Vagina (tissue), 2 donors: ENCODE results near the gene SRGAP2B. TPM values are rescaled to one million over a fixed set of nuclear protein-coding genes. Genes with fewer than 3 reads are reported as not detected.
"Not testable (repeated sequence)": the region's sequence is repeated elsewhere in the genome, so short reads cannot be mapped to it uniquely, and the experiment has no call there.

Experiments used
- DNase-seq, 2 donors: peaks; one replicate each; pipeline ENCODE4 v3.0.0-alpha.2; 2017; ENCODE audit errors: extremely low spot score in 2 of 2
- H3K27ac ChIP-seq: fragments of 200-600 bp; sonication (generic); one replicate; pipeline ENCODE4 v1.5.1; 2019
- H3K27me3 ChIP-seq: fragments of 200-600 bp; sonication (generic); one replicate; pipeline ENCODE4 v1.5.1; 2019
- H3K36me3 ChIP-seq, 2 donors: fragments of 200-600 bp; sonication (generic); one replicate each; pipeline ENCODE4 v1.5.1; 2017 to 2019
- H3K4me1 ChIP-seq: fragments of 200-600 bp; sonication (generic); one replicate; pipeline ENCODE4 v1.5.1; 2019
- H3K4me3 ChIP-seq, 2 donors: fragments of 200-600 bp; sonication (generic); 1 replicate in 1 of 2; 2 replicates in 1 of 2; pipeline ENCODE4 v1.5.1; 2016 to 2019
- H3K9me3 ChIP-seq: fragments of 200-600 bp; sonication (generic); one replicate; pipeline ENCODE4 v1.5.1; 2019
- intact Hi-C: fragments of 100-400 bp; cut with DNase I; formaldehyde crosslinking; loops from one replicate; pipeline ENCODE4 v1.15.1; 2023
- total RNA-seq: library from RNA; depleted of rRNA; stranded (reverse); fragments of >200 nt; gene quantifications from one replicate; pipeline ENCODE4 v1.2.3, GENCODE V29; 2016

SRGAP2B gene
- total RNA-seq, 1 donor from 2014 or later = 31.4 TPM

DNA sequence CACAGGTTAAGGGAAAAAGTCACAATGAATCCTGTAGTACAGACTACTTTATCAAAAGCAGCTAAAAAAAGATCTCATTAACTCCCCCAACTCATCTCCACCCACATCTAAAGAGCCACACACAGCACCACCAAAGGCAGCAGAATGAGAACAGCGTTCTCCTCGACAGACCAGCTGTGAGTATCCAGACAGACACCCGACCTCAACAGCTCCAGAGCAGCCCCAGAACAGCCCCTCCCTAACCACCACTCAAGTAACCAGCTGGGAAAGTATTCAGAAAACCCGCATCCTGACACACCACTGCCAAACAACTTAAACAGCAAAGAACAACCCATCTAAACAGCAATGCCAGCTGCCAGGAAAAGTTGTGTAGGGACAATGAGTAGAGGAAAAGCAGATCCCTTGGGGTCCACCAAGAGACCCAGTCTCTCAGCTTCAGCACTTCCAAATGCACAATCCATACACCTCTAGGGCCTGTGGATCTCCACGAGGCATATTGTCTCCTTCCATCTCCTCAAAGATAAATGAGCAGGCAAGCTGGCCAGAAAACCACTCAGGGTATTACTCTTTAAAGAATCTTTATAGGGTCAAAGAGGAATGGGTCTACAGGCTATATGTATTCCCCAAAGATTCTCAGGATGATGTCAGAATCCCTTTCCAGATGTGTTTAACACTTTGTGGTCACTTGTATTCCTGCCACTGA lies 49.4 kb downstream of the SRGAP2B start:
- H3K27ac ChIP-seq, intact Hi-C loops, H3K4me3 ChIP-seq, H3K36me3 ChIP-seq, H3K4me1 ChIP-seq, H3K27me3 ChIP-seq, H3K9me3 ChIP-seq, DNase-seq: not testable (repeated sequence)

DNA sequence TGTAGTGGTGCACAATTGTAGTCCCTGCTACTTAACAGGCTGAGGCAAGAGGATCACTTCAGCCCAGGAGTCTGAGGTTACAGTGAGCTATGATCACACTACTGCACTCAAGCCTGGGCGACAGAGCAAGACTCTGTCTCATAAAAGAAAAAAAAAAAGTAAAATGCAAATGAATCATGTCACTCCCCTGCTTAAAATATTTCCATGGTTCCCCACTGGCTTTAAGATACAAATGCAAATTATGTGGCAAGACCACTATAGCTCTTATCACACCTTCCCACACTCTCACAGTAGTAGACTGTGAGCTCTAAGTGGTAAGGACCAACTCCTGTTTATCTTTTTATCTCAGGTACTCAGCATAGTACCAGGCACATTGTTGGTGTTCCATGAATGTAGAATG lies 53.6 kb downstream of the SRGAP2B start:
- DNase-seq, intact Hi-C loops: not testable (repeated sequence)

DNA sequence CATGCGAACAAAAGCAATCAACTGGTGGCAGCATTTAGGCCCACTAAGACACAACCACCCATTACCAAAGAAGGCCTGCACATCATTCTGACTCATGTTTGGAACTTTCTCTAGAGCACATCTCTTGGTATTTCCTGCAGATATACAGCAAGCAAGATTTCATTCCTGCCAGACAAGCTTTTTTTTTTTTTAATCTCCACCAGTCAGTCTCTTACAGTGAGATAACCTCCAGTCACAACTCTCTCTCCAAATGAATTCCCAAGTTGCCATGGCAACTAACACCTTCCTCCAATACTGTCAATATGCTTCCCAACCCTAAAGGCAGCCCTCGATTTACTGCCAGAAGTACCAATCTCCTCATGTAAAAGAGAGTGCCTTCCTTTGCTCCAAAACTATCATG lies 59.1 kb downstream of the SRGAP2B start:
- H3K27me3 ChIP-seq, H3K36me3 ChIP-seq, H3K9me3 ChIP-seq, H3K4me3 ChIP-seq, intact Hi-C loops, H3K4me1 ChIP-seq, DNase-seq, H3K27ac ChIP-seq: not testable (repeated sequence)

More for the DNA sequence above, 53.6 kb downstream of the SRGAP2B start:
- H3K36me3 ChIP-seq, H3K4me3 ChIP-seq, H3K27ac ChIP-seq, H3K27me3 ChIP-seq, H3K9me3 ChIP-seq, H3K4me1 ChIP-seq: not testable (repeated sequence)

GRCh38 chr1:145033523-145033922 lies 61.6 kb downstream of the SRGAP2B start:
- H3K27ac ChIP-seq, H3K36me3 ChIP-seq, intact Hi-C loops, H3K4me1 ChIP-seq, H3K27me3 ChIP-seq, H3K4me3 ChIP-seq, DNase-seq, H3K9me3 ChIP-seq: not testable (repeated sequence)

GRCh38 chr1:145027251-145027650 lies 67.9 kb downstream of the SRGAP2B start:
- H3K4me1 ChIP-seq, H3K36me3 ChIP-seq: not testable (repeated sequence)

DNA sequence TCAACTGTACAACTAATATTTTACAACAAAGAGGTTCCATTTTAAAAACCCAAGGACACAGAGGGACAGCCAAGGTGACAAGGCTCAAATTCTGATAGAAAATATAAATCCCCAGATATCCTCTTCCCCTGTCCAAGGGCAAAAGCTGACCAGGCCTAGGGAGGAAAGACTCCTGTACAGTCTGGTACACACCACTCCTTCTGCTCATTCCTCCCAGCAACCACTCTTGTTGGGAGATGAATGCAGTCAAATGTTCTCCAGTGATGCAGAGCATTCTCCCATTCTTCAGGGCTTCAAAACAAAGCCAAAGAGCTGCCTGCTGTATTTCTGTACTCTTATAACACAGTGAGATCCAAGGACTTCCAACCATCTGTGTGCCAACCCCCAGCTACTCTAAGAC lies 69.8 kb downstream of the SRGAP2B start:
- H3K36me3 ChIP-seq, H3K9me3 ChIP-seq, H3K4me1 ChIP-seq, DNase-seq, H3K27me3 ChIP-seq, H3K4me3 ChIP-seq, H3K27ac ChIP-seq, intact Hi-C loops: not testable (repeated sequence)

More at GRCh38 chr1:145027251-145027650, 67.9 kb downstream of the SRGAP2B start:
- H3K4me3 ChIP-seq, H3K27me3 ChIP-seq, intact Hi-C loops, DNase-seq, H3K9me3 ChIP-seq, H3K27ac ChIP-seq: not testable (repeated sequence)

GRCh38 chr1:145022259-145022658 lies 72.9 kb downstream of the SRGAP2B start:
- H3K36me3 ChIP-seq, intact Hi-C loops, DNase-seq: not testable (repeated sequence)

DNA sequence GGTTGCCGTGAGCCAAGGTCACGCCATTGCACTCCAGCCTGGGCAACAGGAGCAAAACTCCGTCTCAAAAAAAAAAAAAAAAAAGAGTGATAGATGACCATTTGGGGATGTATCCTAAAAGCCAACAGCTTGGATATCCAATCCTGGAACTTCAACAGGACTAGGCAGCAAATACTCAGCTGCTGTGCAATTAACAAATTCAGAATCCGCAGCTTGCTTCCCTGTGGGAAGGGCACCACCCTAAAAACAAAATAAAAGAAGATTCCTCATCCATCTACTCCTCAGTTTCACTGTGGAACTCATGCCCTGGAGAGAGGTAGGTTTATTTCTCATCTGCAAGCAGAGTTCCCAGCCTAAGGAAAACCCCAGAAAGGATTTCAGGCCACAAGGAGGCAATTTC lies 73.4 kb downstream of the SRGAP2B start:
- H3K4me3 ChIP-seq, intact Hi-C loops, H3K36me3 ChIP-seq, DNase-seq, H3K4me1 ChIP-seq, H3K27me3 ChIP-seq, H3K9me3 ChIP-seq, H3K27ac ChIP-seq: not testable (repeated sequence)

More at GRCh38 chr1:145022259-145022658, 72.9 kb downstream of the SRGAP2B start:
- H3K4me3 ChIP-seq, H3K27me3 ChIP-seq, H3K27ac ChIP-seq, H3K4me1 ChIP-seq, H3K9me3 ChIP-seq: not testable (repeated sequence)

DNA sequence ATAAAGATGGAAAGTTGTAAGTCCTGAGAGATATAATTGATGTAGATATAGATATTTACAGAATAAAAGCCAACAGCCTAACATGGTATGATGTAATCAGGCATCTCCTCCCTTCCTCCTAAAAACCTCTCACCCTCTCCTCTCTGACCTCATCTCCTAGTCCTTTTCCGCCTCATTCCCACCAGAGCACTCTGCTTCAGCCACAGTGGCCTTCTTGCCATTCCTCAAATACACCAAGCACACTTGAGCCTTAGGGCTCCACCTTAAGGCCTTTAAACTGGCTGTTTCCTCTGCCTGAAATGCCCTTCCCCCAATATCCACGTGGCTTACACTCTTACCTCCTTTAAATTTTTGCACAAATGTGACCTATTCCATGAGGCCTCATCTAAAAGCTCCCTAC lies 75.4 kb downstream of the SRGAP2B start:
- intact Hi-C loops, H3K9me3 ChIP-seq, DNase-seq, H3K27me3 ChIP-seq, H3K4me3 ChIP-seq, H3K36me3 ChIP-seq, H3K4me1 ChIP-seq, H3K27ac ChIP-seq: not testable (repeated sequence)

DNA sequence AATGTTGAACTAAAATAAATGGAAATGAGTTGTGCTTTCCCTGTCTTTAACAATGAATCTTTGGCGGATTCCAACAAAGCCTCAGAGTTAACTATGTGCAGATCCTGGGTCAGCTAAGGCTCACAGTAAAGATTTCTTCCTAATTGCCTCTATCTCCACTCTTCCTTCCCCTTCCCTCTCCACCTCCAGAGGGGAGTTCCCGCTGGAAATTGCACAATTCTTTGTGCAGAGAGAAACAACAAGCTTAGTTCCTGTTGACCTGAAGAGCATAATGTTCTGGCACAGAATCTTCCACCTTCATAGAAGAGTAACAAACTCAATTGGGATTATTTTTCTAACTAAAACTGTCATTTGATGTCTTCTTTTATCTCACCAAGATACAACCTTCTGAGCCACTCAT lies 77.4 kb downstream of the SRGAP2B start:
- H3K9me3 ChIP-seq, H3K27ac ChIP-seq, DNase-seq, H3K36me3 ChIP-seq, H3K27me3 ChIP-seq, H3K4me3 ChIP-seq, H3K4me1 ChIP-seq, intact Hi-C loops: not testable (repeated sequence)

GRCh38 chr1:145016492-145016862 lies 78.7 kb downstream of the SRGAP2B start:
- H3K36me3 ChIP-seq, H3K27ac ChIP-seq, H3K4me3 ChIP-seq, H3K4me1 ChIP-seq, intact Hi-C loops, DNase-seq, H3K9me3 ChIP-seq, H3K27me3 ChIP-seq: not testable (repeated sequence)

GRCh38 chr1:145015744-145016491 lies 79.2 kb downstream of the SRGAP2B start:
- H3K4me3 ChIP-seq, DNase-seq, H3K27ac ChIP-seq, H3K36me3 ChIP-seq, intact Hi-C loops, H3K4me1 ChIP-seq, H3K27me3 ChIP-seq, H3K9me3 ChIP-seq: not testable (repeated sequence)

GRCh38 chr1:145013353-145013752 lies 81.8 kb downstream of the SRGAP2B start:
- DNase-seq, intact Hi-C loops, H3K4me1 ChIP-seq, H3K36me3 ChIP-seq, H3K4me3 ChIP-seq, H3K27ac ChIP-seq, H3K9me3 ChIP-seq, H3K27me3 ChIP-seq: not testable (repeated sequence)

- H3K4me1 ChIP-seq, intact Hi-C loops, DNase-seq, H3K27ac ChIP-seq, H3K36me3 ChIP-seq, H3K4me3 ChIP-seq, H3K9me3 ChIP-seq, H3K27me3 ChIP-seq: not testable (repeated sequence)
Observed at GRCh38 chr1:145011811-145012210, 83.3 kb downstream of the SRGAP2B start.
